Colonic mucosa (tissue), 4 donors: ENCODE data around the gene USP31. TPM values are rescaled to one million over a fixed set of nuclear protein-coding genes. Genes with fewer than 3 reads are reported as not detected.

Experiments used
- DNase-seq: peaks from one replicate; pipeline ENCODE4 v3.0.0-alpha.2; 2020
- H3K27ac ChIP-seq: fragments of 200-600 bp; one replicate; pipeline ENCODE4 v1.8.0; 2021
- H3K27me3 ChIP-seq: fragments of 200-600 bp; one replicate; pipeline ENCODE4 v1.8.0; 2021
- H3K36me3 ChIP-seq: fragments of 200-600 bp; one replicate; pipeline ENCODE4 v1.8.0; 2021
- H3K4me1 ChIP-seq: fragments of 200-600 bp; one replicate; pipeline ENCODE4 v1.8.0; 2021; ENCODE audit warnings: mild to moderate bottlenecking
- H3K4me3 ChIP-seq: fragments of 200-600 bp; one replicate; pipeline ENCODE4 v1.8.0; 2021
- H3K9ac ChIP-seq, 2 donors: one replicate each; pipeline ENCODE4 v1.7.0; 2013; ENCODE audit warnings: control low read depth in 2 of 2, low read depth in 2 of 2, low read length in 2 of 2
- H3K9me3 ChIP-seq: fragments of 200-600 bp; one replicate; pipeline ENCODE4 v1.8.0; 2021
- CTCF ChIP-seq: fragments of 200-600 bp; IDR thresholded peaks from one replicate; pipeline ENCODE4 v1.8.0; 2022; ENCODE audit warnings: antibody characterized with exemption, mild to moderate bottlenecking
- intact Hi-C: fragments of 100-400 bp; cut with DNase I; formaldehyde crosslinking; loops from one replicate; pipeline ENCODE4 v1.14.1; 2022
- total RNA-seq, 2 donors: library from RNA; stranded (reverse); fragmentation: NEBNext Ultra II Directional in 1 of 2; extraction: Animal tissue kit (Norgen Biotek cat#: 25700) in 1 of 2; gene quantifications; one replicate each; pipeline ENCODE4 v1.2.1, GENCODE V29; 2021
- donor health status: healthy.
- donor health status: DM: no; HTN: no; CAD: no.
- donor health status: DM: no; HTN: no; CAD: no.

Gene USP31
- total RNA-seq, 2 donors from 2014 or later, result 5.9 to 9.8 TPM

GRCh38 chr16:23132775-23133463, 16.3 kb downstream of the USP31 start:
- intact Hi-C loops, result no loop called here
- Histone ChIP-seq H3K4me3 (no peak overlapping the region), H3K9ac (peak overlapping the region in 1 of 2 donors; percentile 28), H3K27ac (peak overlapping the region; percentile 39), H3K9me3 (no peaks in the 10 kb centered on the region), H3K4me1 (no peaks in the 10 kb centered on the region), H3K36me3 (no peaks in the 10 kb centered on the region), H3K27me3 (no peaks in the 10 kb centered on the region)
- no peak for TF ChIP-seq CTCF
- DNase-seq, result no peak

- H3K36me3 ChIP-seq, result no peaks in the 10 kb centered on the region
- H3K4me3 ChIP-seq, result no peak overlapping the region
- DNase-seq, result no peak
- no peaks in the 10 kb centered on the region for H3K4me1 ChIP-seq
- no peaks in the 10 kb centered on the region for H3K27me3 ChIP-seq
- no peak overlapping the region for H3K9ac ChIP-seq
- H3K9me3 ChIP-seq, result no peaks in the 10 kb centered on the region
- intact Hi-C loops, result no loop called here
- TF ChIP-seq CTCF, result no peak
- peak overlapping the region; percentile 39 for H3K27ac ChIP-seq
These were observed 17.2 kb downstream of the USP31 start for GRCh38 chr16:23131931-23132621.

- no peak for TF ChIP-seq CTCF
- Histone ChIP-seq H3K9ac (no peak overlapping the region), H3K4me3 (no peak overlapping the region), H3K4me1 (no peaks in the 10 kb centered on the region), H3K27me3 (no peaks in the 10 kb centered on the region), H3K9me3 (no peaks in the 10 kb centered on the region), H3K36me3 (no peaks in the 10 kb centered on the region), H3K27ac (no peak overlapping the region)
- DNase-seq, result no peak
- intact Hi-C loops, result no loop called here
These were observed 17.8 kb downstream of the USP31 start for GRCh38 chr16:23131436-23131835.

- Histone ChIP-seq H3K4me1 (no peaks in the 10 kb centered on the region), H3K4me3 (no peak overlapping the region), H3K36me3 (no peaks in the 10 kb centered on the region), H3K9me3 (no peaks in the 10 kb centered on the region), H3K27ac (no peak overlapping the region), H3K9ac (no peak overlapping the region), H3K27me3 (no peaks in the 10 kb centered on the region)
- intact Hi-C loops, result no loop called here
- no peak for DNase-seq
- TF ChIP-seq CTCF, result no peak
These were observed 18.2 kb downstream of the USP31 start for GRCh38 chr16:23131036-23131435.

- TF ChIP-seq CTCF, result no peak
- no peaks in the 10 kb centered on the region for H3K36me3 ChIP-seq
- DNase-seq, result no peak
- intact Hi-C loops, result no loop called here
- no peak overlapping the region for H3K4me3 ChIP-seq
- no peak overlapping the region for H3K27ac ChIP-seq
- no peaks in the 10 kb centered on the region for H3K27me3 ChIP-seq
- no peaks in the 10 kb centered on the region for H3K9me3 ChIP-seq
- no peaks in the 10 kb centered on the region for H3K4me1 ChIP-seq
- H3K9ac ChIP-seq, result no peak overlapping the region
These were observed 19.6 kb downstream of the USP31 start for GRCh38 chr16:23129686-23130085.
